ENCODE results near the gene KBTBD8.

DNA sequence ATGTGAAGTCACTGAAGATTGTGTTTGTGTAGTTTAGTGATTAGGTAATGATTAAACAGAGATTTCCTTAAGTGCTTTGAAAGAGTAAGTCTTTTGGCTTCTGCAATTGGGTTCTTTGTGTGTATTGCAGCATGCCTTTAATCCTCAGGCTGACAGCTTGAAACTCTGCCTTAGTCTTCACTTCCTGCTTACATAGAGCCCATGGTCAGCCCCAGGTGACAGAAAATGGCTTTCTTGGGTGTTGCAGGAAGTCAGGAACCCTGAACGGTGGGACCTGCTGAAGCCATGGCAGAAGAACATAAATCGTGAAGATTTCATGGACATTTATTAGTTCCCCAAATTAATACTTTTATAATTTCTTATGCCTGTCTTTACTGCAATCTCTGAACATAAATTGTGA is 61.3 kb downstream of the KBTBD8 start:
- TF ChIP-seq, protein P1, sequence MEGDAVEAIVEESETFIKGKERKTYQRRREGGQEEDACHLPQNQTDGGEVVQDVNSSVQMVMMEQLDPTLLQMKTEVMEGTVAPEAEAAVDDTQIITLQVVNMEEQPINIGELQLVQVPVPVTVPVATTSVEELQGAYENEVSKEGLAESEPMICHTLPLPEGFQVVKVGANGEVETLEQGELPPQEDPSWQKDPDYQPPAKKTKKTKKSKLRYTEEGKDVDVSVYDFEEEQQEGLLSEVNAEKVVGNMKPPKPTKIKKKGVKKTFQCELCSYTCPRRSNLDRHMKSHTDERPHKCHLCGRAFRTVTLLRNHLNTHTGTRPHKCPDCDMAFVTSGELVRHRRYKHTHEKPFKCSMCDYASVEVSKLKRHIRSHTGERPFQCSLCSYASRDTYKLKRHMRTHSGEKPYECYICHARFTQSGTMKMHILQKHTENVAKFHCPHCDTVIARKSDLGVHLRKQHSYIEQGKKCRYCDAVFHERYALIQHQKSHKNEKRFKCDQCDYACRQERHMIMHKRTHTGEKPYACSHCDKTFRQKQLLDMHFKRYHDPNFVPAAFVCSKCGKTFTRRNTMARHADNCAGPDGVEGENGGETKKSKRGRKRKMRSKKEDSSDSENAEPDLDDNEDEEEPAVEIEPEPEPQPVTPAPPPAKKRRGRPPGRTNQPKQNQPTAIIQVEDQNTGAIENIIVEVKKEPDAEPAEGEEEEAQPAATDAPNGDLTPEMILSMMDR (IDR thresholded peaks at IDR 0.05): no peak
- no peak for TF ChIP-seq POLR2A (IDR thresholded peaks at IDR 0.05)
